Measurements from ENCODE around the gene MYO10.

MYO10 gene

DNA sequence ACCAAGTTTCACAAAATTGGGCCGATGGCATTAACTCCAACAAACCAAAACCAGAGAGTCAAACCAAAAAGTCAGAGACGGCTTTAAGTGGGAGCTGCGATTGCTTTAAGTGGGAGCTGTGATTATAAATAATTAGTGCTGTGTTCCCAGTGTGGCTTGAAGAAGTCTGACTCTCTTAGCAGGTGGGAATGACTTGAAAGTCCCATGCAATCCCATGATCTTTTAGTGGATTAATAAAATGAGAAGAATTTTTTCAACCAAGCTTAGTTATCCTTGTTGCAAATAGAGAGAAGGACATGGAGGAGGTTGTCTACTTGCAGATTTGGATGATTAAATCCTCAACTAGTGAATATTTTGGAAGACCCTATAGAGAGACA, 68.5 kb downstream of the MYO10 start (continued):
- no peak for TF ChIP-seq OVOL3 (tag by site-specific recombination; IDR thresholded peaks at IDR 0.05)
- no peak for TF ChIP-seq ZNF211 (tag by site-specific recombination; IDR thresholded peaks at IDR 0.05; ENCODE audit: low read depth)
- no peak for TF ChIP-seq ZNF701 (tag by site-specific recombination; IDR thresholded peaks at IDR 0.05)
- TF ChIP-seq HOXD13 (CRISPR knock-in tag; IDR thresholded peaks at IDR 0.05; ENCODE audit: borderline replicate concordance): no peak
- TF ChIP-seq ZNF174 (tag by site-specific recombination; IDR thresholded peaks at IDR 0.05): no peak
- no peak for TF ChIP-seq SP3 (tag by site-specific recombination; IDR thresholded peaks at IDR 0.05)
- no peak for TF ChIP-seq ZNF558 (tag by site-specific recombination; IDR thresholded peaks at IDR 0.05)

DNA sequence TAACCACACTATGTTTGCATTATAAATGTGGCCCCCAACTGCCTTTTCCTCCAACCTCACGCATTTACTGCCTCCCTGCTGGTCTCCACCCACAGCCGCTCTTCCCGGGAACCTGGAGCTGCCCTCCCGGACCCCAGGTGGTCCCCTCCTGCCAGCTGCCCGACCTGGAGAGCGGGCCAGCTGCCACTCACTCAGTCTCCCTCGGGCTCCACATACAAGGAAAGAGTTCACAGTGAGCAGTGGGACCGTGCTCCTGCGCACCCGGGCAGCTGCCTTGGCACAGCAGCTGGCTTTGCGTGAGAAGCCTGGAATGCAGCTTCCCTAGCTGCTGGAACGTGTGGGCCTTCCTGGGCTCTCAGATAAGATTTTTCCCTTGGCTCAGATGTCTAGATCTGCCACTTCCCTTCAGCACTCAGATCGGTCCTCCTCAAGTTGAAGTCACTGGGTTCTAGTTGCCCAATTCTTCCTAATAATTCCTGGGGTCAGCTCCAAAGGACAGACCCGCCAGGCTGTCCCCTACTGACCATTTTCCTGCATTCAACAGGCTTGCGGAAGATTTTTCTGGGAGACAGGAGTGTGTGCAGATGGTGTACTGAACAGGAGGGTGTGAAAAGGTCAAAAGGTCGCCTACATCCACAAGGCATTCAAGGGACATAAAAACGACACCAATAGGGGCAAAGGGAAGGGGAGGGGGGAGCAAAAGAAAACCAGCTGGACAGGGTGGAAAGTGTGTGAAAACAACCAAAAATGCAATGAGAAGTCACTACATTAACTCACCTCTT, 69.1 kb downstream of the MYO10 start:
- no peaks in the 10 kb centered on the region for H3K9me3 ChIP-seq (ENCODE audit: control insufficient read depth, insufficient read depth, low read depth, low read length)
- ChIA-PET POLR2A (no interaction called here), CTCF (interaction anchor here (1.1 to 1.3 kb wide), 2 partner anchors 17 to 76 kb away, joined by 4 to 5 read pairs; no protein-coding TSS in a partner anchor)
- peaks cover 0 to 1% of the 10 kb centered on the region in 2 experiments; a peak in 1 of 3 replicates for H3K36me3 ChIP-seq (ENCODE audit: control insufficient read depth in 2 of 2, insufficient read depth in 1 of 2, low read length in 2 of 2)
- no peak overlapping the region for H3K27ac ChIP-seq (ENCODE audit: extremely low read depth, low read depth, low read length)
- no peak overlapping the region for H3K4me3 ChIP-seq (ENCODE audit: low read depth, low read length)
- peaks cover 21% of the 10 kb centered on the region for H3K4me1 ChIP-seq (ENCODE audit: control insufficient read depth, insufficient read depth, low read length)
- peak; percentile 77 for TF ChIP-seq ZFHX2 (tag by site-specific recombination; conservative IDR thresholded peaks at IDR 0.05)
- 0 out of 2 replicates have a peak, but pooled peaks have one; percentile 11 for TF ChIP-seq ZNF629 (tag by site-specific recombination; IDR thresholded peaks at IDR 0.05)
- TF ChIP-seq ZNF248 (tag by site-specific recombination; IDR thresholded peaks at IDR 0.05): no peak
- TF ChIP-seq KLF7 (tag by site-specific recombination; IDR thresholded peaks at IDR 0.05; ENCODE audit: borderline replicate concordance): 0 out of 2 replicates have a peak, but pooled peaks have one; percentile 11
- TF ChIP-seq ZNF610 (tag by site-specific recombination; IDR thresholded peaks at IDR 0.05; ENCODE audit: borderline replicate concordance): peak; percentile 89
- TF ChIP-seq ZBTB48 (tag by site-specific recombination; IDR thresholded peaks at IDR 0.05): peak; percentile 40; the same call in 1 of the 2 replicates
- peak; percentile 88 for TF ChIP-seq FEZF1 (tag by site-specific recombination; IDR thresholded peaks at IDR 0.05)
- TF ChIP-seq SCRT1 (tag by site-specific recombination; IDR thresholded peaks at IDR 0.05; ENCODE audit: borderline replicate concordance): peak; percentile 36; the same call in 1 of the 2 replicates
- peak; percentile 46; the same call in 1 of the 2 replicates for TF ChIP-seq SP7 (tag by site-specific recombination; IDR thresholded peaks at IDR 0.05)
- TF ChIP-seq, protein P1, sequence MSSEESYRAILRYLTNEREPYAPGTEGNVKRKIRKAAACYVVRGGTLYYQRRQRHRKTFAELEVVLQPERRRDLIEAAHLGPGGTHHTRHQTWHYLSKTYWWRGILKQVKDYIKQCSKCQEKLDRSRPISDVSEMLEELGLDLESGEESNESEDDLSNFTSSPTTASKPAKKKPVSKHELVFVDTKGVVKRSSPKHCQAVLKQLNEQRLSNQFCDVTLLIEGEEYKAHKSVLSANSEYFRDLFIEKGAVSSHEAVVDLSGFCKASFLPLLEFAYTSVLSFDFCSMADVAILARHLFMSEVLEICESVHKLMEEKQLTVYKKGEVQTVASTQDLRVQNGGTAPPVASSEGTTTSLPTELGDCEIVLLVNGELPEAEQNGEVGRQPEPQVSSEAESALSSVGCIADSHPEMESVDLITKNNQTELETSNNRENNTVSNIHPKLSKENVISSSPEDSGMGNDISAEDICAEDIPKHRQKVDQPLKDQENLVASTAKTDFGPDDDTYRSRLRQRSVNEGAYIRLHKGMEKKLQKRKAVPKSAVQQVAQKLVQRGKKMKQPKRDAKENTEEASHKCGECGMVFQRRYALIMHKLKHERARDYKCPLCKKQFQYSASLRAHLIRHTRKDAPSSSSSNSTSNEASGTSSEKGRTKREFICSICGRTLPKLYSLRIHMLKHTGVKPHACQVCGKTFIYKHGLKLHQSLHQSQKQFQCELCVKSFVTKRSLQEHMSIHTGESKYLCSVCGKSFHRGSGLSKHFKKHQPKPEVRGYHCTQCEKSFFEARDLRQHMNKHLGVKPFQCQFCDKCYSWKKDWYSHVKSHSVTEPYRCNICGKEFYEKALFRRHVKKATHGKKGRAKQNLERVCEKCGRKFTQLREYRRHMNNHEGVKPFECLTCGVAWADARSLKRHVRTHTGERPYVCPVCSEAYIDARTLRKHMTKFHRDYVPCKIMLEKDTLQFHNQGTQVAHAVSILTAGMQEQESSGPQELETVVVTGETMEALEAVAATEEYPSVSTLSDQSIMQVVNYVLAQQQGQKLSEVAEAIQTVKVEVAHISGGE (tag by site-specific recombination; conservative IDR thresholded peaks at IDR 0.05; ENCODE audit: low read depth): peak; percentile 11; the same call in 1 of the 2 replicates
- TF ChIP-seq ZNF561 (tag by site-specific recombination; IDR thresholded peaks at IDR 0.05; ENCODE audit: borderline replicate concordance): 0 out of 2 replicates have a peak, but pooled peaks have one; percentile 39
- TF ChIP-seq ZNF600 (tag by site-specific recombination; IDR thresholded peaks at IDR 0.05): peak; percentile 88
- 0 out of 2 replicates have a peak, but pooled peaks have one; percentile 17 for TF ChIP-seq MZF1 (tag by site-specific recombination; IDR thresholded peaks at IDR 0.05; ENCODE audit: borderline replicate concordance)
- TF ChIP-seq, protein P2, sequence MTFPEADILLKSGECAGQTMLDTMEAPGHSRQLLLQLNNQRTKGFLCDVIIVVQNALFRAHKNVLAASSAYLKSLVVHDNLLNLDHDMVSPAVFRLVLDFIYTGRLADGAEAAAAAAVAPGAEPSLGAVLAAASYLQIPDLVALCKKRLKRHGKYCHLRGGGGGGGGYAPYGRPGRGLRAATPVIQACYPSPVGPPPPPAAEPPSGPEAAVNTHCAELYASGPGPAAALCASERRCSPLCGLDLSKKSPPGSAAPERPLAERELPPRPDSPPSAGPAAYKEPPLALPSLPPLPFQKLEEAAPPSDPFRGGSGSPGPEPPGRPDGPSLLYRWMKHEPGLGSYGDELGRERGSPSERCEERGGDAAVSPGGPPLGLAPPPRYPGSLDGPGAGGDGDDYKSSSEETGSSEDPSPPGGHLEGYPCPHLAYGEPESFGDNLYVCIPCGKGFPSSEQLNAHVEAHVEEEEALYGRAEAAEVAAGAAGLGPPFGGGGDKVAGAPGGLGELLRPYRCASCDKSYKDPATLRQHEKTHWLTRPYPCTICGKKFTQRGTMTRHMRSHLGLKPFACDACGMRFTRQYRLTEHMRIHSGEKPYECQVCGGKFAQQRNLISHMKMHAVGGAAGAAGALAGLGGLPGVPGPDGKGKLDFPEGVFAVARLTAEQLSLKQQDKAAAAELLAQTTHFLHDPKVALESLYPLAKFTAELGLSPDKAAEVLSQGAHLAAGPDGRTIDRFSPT (tag by site-specific recombination; IDR thresholded peaks at IDR 0.05): peak; percentile 82
- TF ChIP-seq ZNF24 (tag by site-specific recombination; IDR thresholded peaks at IDR 0.05): peak; percentile 54; the same call in 1 of the 2 replicates
- TF ChIP-seq OSR2 (tag by site-specific recombination; IDR thresholded peaks at IDR 0.05): peak; percentile 78
- TF ChIP-seq ZNF785 (tag by site-specific recombination; IDR thresholded peaks at IDR 0.05): no peak
- no peak for TF ChIP-seq ZFP41 (tag by site-specific recombination; IDR thresholded peaks at IDR 0.05; ENCODE audit: borderline replicate concordance)
- TF ChIP-seq ZNF404 (tag by site-specific recombination; IDR thresholded peaks at IDR 0.05): no peak
- peak; percentile 77 for TF ChIP-seq ZBTB17 (tag by site-specific recombination; IDR thresholded peaks at IDR 0.05)
- TF ChIP-seq, protein P3, sequence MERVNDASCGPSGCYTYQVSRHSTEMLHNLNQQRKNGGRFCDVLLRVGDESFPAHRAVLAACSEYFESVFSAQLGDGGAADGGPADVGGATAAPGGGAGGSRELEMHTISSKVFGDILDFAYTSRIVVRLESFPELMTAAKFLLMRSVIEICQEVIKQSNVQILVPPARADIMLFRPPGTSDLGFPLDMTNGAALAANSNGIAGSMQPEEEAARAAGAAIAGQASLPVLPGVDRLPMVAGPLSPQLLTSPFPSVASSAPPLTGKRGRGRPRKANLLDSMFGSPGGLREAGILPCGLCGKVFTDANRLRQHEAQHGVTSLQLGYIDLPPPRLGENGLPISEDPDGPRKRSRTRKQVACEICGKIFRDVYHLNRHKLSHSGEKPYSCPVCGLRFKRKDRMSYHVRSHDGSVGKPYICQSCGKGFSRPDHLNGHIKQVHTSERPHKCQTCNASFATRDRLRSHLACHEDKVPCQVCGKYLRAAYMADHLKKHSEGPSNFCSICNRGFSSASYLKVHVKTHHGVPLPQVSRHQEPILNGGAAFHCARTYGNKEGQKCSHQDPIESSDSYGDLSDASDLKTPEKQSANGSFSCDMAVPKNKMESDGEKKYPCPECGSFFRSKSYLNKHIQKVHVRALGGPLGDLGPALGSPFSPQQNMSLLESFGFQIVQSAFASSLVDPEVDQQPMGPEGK (tag by site-specific recombination; IDR thresholded peaks at IDR 0.05): peak; percentile 60; the same call in 1 of the 2 replicates
- peak; percentile 70 for TF ChIP-seq ZNF335 (tag by site-specific recombination; conservative IDR thresholded peaks at IDR 0.05)
